Measurements from ENCODE around the gene HBA1.
"Not testable (repeated sequence)": the region's sequence is repeated elsewhere in the genome, so short reads cannot be mapped to it uniquely, and the experiment has no call there.

Gene HBA1

DNA sequence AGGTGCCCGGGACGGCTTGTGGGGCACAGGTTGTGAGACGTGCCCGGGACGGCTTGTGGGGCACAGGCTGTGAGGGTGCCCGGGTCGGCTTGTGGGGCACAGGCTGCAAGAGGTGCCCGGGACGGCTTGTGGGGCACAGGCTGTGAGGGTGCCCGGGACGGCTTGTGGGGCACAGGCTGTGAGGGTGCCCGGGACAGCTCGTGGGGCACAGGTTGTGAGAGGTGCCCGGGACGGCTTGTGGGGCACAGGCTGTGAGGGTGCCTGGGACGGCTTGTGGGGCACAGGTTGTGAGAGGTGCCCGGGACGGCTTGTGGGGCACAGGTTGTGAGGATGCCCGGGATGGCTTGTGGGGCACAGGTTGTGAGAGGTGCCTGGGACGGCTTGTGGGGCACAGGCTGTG lies 16.2 kb upstream of the HBA1 start:
- not testable (repeated sequence) for DNase-seq

- DNase-seq = no peak
Measured at GRCh38 chr16:160691-161190, 15.7 kb upstream of the HBA1 start.

GRCh38 chr16:162271-162991 lies 14.0 kb upstream of the HBA1 start:
- DNase-seq = no peak

- DNase-seq = not testable (repeated sequence)
Measured at GRCh38 chr16:163139-163538, 13.3 kb upstream of the HBA1 start.

- not testable (repeated sequence) for DNase-seq
Measured at GRCh38 chr16:163696-164095, 12.8 kb upstream of the HBA1 start.

GRCh38 chr16:164134-164823 lies 12.2 kb upstream of the HBA1 start:
- not testable (repeated sequence) for DNase-seq

DNA sequence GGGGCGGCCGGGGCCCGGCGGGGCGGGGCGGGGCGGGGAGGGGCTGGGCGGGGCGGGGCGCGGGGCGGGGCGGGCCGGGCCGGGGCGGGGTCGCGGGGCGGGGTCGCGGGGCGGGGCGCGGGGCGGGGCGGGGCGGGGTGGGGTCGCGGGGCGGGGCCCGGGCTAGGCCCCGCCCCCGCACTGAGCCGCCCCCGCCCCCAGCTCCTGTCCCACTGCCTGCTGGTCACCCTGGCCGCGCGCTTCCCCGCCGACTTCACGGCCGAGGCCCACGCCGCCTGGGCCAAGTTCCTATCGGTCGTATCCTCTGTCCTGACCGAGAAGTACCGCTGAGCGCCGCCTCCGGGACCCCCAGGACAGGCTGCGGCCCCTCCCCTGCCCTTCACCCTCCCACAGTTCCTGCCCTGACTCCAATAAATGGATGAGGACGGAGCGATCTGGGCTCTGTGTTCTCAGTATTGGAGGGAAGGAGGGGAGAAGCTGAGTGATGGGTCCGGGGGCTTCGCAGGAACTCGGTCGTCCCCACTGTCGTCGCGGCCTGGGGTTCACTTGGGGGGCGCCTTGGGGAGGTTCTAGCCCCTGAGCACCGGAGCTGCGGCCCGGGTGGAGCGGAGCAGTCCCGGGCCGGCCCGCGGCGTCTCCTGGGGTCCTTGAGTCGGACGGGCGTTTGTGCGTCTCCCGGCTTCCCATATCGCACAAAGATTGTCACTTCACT lies 11.5 kb upstream of the HBA1 start:
- DNase-seq = no peak

DNA sequence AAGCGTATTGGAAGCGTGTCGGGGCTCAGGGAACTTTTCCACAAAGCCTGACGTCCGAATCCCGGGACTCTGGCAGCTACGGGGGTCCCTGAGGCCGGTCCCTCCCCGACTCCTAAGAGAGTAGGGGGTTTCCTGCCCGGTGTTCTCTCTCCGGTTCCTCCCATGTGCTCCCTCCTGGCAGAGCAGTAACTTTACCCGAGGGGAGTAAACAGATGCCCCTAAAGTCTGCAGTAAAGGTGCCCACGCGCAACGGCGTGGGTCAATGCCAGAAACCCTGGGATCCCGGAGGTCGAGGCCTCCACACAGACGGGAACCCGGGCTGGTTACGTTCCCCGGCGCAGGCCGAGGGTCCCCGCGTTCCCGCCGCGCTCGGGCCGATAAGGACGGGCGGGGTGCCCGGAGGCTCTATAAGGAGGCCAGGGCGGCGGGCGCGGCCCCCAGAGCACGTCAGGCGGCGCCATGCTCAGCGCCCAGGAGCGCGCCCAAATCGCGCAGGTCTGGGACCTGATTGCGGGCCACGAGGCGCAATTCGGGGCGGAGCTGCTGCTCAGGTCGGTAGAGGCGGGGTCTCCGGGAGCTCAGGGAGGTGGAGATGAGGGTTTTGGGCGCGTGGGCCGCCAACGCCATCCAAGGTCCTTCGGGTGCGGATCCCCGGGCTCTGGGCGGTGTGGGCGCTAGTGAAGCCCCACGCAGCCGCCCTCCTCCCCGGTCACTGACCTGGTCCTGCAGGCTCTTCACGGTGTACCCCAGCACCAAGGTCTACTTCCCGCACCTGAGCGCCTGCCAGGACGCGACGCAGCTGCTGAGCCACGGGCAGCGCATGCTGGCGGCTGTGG lies 10.7 kb upstream of the HBA1 start, which contains the start of gene HBM:
Gene HBM (plus strand): TSS at position 440 of the 836 bp plus-strand sequence. CDS start 20 bp downstream, at position 460.
- DNase-seq = peak; percentile 38

GRCh38 chr16:166375-167121 lies 9.9 kb upstream of the HBA1 start:
- DNase-seq = no peak

- no peak for DNase-seq
Measured at GRCh38 chr16:167122-167690, 9.3 kb upstream of the HBA1 start.

- DNase-seq = no peak
Measured at GRCh38 chr16:168424-168823, 8.1 kb upstream of the HBA1 start.

DNA sequence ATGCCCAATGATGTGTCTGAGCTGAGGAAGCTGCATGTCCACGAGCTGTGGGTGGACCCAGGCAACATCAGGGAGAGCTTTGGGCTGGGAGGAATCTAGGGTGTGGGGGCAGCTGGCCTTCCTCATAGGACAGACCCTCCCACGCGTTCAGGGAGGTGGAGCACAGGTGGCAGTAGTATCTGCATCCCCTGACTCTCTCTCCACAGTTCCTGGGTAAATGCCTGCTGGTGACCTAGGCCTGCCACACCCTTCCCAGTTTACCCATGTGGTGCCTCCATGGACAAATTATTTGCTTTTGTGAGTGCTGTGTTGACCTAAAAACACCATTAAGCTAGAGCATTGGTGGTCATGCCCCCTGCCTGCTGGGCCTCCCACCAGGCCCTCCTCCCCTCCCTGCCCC lies 7.5 kb upstream of the HBA1 start:
- no peak for DNase-seq

DNA sequence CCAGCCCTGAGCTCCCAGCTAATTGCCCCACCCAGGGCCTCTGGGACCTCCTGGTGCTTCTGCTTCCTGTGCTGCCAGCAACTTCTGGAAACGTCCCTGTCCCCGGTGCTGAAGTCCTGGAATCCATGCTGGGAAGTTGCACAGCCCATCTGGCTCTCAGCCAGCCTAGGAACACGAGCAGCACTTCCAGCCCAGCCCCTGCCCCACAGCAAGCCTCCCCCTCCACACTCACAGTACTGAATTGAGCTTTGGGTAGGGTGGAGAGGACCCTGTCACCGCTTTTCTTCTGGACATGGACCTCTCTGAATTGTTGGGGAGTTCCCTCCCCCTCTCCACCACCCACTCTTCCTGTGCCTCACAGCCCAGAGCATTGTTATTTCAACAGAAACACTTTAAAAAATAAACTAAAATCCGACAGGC lies 6.4 kb upstream of the HBA1 start:
- not testable (repeated sequence) for DNase-seq

GRCh38 chr16:170788-171187 lies 5.7 kb upstream of the HBA1 start:
- DNase-seq = no peak

DNA sequence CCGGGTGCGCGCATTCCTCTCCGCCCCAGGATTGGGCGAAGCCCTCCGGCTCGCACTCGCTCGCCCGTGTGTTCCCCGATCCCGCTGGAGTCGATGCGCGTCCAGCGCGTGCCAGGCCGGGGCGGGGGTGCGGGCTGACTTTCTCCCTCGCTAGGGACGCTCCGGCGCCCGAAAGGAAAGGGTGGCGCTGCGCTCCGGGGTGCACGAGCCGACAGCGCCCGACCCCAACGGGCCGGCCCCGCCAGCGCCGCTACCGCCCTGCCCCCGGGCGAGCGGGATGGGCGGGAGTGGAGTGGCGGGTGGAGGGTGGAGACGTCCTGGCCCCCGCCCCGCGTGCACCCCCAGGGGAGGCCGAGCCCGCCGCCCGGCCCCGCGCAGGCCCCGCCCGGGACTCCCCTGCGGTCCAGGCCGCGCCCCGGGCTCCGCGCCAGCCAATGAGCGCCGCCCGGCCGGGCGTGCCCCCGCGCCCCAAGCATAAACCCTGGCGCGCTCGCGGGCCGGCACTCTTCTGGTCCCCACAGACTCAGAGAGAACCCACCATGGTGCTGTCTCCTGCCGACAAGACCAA lies 4.0 kb upstream of the HBA1 start, which contains the start of gene HBA2:
Gene HBA2 (plus strand): TSS at position 503 of the 568 bp plus-strand sequence. CDS start 37 bp downstream, at position 540.
- not testable (repeated sequence) for DNase-seq

GRCh38 chr16:173211-173854 lies 3.1 kb upstream of the HBA1 start:
- not testable (repeated sequence) for DNase-seq

- not testable (repeated sequence) for DNase-seq
Measured at GRCh38 chr16:173928-174769, 2.3 kb upstream of the HBA1 start.

DNA sequence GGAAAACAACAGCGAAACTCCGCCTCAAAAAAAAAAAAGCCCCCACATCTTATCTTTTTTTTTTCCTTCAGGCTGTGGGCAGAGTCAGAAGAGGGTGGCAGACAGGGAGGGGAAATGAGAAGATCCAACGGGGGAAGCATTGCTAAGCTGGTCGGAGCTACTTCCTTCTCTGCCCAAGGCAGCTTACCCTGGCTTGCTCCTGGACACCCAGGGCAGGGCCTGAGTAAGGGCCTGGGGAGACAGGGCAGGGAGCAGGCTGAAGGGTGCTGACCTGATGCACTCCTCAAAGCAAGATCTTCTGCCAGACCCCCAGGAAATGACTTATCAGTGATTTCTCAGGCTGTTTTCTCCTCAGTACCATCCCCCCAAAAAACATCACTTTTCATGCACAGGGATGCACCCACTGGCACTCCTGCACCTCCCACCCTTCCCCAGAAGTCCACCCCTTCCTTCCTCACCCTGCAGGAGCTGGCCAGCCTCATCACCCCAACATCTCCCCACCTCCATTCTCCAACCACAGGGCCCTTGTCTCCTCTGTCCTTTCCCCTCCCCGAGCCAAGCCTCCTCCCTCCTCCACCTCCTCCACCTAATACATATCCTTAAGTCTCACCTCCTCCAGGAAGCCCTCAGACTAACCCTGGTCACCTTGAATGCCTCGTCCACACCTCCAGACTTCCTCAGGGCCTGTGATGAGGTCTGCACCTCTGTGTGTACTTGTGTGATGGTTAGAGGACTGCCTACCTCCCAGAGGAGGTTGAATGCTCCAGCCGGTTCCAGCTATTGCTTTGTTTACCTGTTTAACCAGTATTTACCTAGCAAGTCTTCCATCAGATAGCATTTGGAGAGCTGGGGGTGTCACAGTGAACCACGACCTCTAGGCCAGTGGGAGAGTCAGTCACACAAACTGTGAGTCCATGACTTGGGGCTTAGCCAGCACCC lies 1.2 kb upstream of the HBA1 start:
- no peak for DNase-seq

All from activated T-cell treated with anti-CD3 and anti-CD28 coated beads, Interleukin-2, amount 50 U/mL, for 1 hour (primary cell).